DOHH2 (cell line): Measurements from ENCODE around the gene CUL3.

Source experiments
- H3F3A ChIP-seq: fragments of 200-600 bp; sonication (generic), shearing (Covaris generic); 2 replicates; pipeline ENCODE4 v1.6.0; 2016; ENCODE audit warnings: antibody characterized with exemption, mild to moderate bottlenecking; ENCODE audit not compliant: control insufficient read depth, insufficient read depth
- H3K27ac ChIP-seq: fragments of 200-600 bp; sonication (generic); 2 replicates; pipeline ENCODE4 v1.5.1; 2014; ENCODE audit warnings: low read depth, mild to moderate bottlenecking, low read length, moderate library complexity
- H3K27me3 ChIP-seq: fragments of 200-600 bp; sonication (generic); 2 replicates; pipeline ENCODE4 v1.6.1; 2014; ENCODE audit warnings: mild to moderate bottlenecking, low read length, mixed read lengths; ENCODE audit not compliant: control insufficient read depth
- H3K36me3 ChIP-seq: fragments of 200-600 bp; sonication (generic); 2 replicates; pipeline ENCODE4 v1.6.1; 2014; ENCODE audit warnings: mild to moderate bottlenecking, low read length, moderate library complexity, mixed read lengths; ENCODE audit not compliant: control insufficient read depth
- H3K4me1 ChIP-seq: fragments of 200-600 bp; sonication (generic); 2 replicates; pipeline ENCODE4 v1.6.1; 2014; ENCODE audit warnings: mild to moderate bottlenecking, low read length, mixed read lengths; ENCODE audit not compliant: control insufficient read depth
- H3K4me2 ChIP-seq: fragments of 200-600 bp; sonication (generic); 2 replicates; pipeline ENCODE4 v1.6.0; 2014; ENCODE audit warnings: mild to moderate bottlenecking, low read length, moderate library complexity
- H3K4me3 ChIP-seq: fragments of 200-600 bp; sonication (generic); 2 replicates; pipeline ENCODE4 v1.5.1; 2014; ENCODE audit warnings: mild to moderate bottlenecking, low read length, mixed read lengths
- H3K79me2 ChIP-seq: fragments of 200-600 bp; sonication (generic); 2 replicates; pipeline ENCODE4 v1.6.1; 2014; ENCODE audit warnings: mild to moderate bottlenecking, low read length, mixed read lengths; ENCODE audit not compliant: control insufficient read depth
- H3K9me2 ChIP-seq: fragments of 200-600 bp; sonication (generic); replicated peaks from 2 replicates; pipeline ENCODE4 v1.6.1; 2014; ENCODE audit warnings: mild to moderate bottlenecking, low read length, mixed read lengths; ENCODE audit not compliant: control insufficient read depth
- H3K9me3 ChIP-seq: fragments of 200-600 bp; sonication (generic); 2 replicates; pipeline ENCODE4 v1.6.1; 2014; ENCODE audit warnings: antibody characterized with exemption, low read length, mixed read lengths; ENCODE audit not compliant: control insufficient read depth, insufficient read depth
- H4K20me1 ChIP-seq: fragments of 200-600 bp; sonication (generic); 2 replicates; pipeline ENCODE4 v1.6.0; 2014; ENCODE audit warnings: low read depth, mild to moderate bottlenecking, antibody characterized with exemption, low read length, moderate library complexity; ENCODE audit not compliant: control insufficient read depth, insufficient read depth
- EZH2phosphoT487 ChIP-seq: fragments of 200-600 bp; sonication (generic); IDR thresholded peaks from 2 replicates; pipeline ENCODE4 v1.6.1; 2017; ENCODE audit warnings: borderline replicate concordance, mild to moderate bottlenecking, antibody characterized with exemption, low read length, moderate library complexity, mixed read lengths
- TF ChIP-seq, protein P1 (sequence below): fragments of 200-600 bp; sonication (generic); IDR thresholded peaks from one replicate; pipeline ENCODE4 v1.5.1; 2014; ENCODE audit warnings: antibody characterized with exemption, mild to moderate bottlenecking, low read depth, low read length; ENCODE audit not compliant: poor library complexity, severe bottlenecking

Gene CUL3

DNA sequence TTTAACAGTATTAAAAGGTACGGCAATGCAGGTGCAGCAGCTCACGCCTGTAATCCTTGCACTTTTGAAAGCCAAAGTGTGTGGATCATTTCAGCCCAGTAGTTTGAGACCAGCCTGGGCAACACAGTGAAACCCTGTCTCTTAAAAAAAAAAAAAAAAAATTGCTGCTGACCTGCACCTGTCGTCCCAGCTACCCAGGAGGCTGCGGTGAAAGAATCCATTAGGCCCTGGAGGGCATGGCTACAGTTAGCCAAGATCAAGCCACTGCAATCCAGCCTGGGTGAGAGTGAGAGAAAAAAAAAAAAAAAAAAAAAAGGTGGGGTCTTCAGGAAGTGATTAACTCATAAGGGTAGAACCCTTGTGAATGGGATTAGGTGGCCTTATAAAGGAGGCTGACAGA lies 12.8 kb downstream of the CUL3 start:
- TF ChIP-seq, protein P1, sequence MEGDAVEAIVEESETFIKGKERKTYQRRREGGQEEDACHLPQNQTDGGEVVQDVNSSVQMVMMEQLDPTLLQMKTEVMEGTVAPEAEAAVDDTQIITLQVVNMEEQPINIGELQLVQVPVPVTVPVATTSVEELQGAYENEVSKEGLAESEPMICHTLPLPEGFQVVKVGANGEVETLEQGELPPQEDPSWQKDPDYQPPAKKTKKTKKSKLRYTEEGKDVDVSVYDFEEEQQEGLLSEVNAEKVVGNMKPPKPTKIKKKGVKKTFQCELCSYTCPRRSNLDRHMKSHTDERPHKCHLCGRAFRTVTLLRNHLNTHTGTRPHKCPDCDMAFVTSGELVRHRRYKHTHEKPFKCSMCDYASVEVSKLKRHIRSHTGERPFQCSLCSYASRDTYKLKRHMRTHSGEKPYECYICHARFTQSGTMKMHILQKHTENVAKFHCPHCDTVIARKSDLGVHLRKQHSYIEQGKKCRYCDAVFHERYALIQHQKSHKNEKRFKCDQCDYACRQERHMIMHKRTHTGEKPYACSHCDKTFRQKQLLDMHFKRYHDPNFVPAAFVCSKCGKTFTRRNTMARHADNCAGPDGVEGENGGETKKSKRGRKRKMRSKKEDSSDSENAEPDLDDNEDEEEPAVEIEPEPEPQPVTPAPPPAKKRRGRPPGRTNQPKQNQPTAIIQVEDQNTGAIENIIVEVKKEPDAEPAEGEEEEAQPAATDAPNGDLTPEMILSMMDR = no peak
- no peak for TF ChIP-seq EZH2phosphoT487
- Histone ChIP-seq H3F3A (no peaks in the 10 kb centered on the region; the same call in 1 of the 2 replicates), H3K36me3 (peaks cover 74% of the 10 kb centered on the region), H4K20me1 (peaks cover 42% of the 10 kb centered on the region), H3K9me2 (no peaks in the 10 kb centered on the region), H3K4me2 (no peak overlapping the region), H3K27ac (no peak overlapping the region), H3K9me3 (no peaks in the 10 kb centered on the region), H3K27me3 (no peaks in the 10 kb centered on the region), H3K79me2 (peaks cover 100% of the 10 kb centered on the region), H3K4me1 (peaks cover 63% of the 10 kb centered on the region), H3K4me3 (no peak overlapping the region)

DNA sequence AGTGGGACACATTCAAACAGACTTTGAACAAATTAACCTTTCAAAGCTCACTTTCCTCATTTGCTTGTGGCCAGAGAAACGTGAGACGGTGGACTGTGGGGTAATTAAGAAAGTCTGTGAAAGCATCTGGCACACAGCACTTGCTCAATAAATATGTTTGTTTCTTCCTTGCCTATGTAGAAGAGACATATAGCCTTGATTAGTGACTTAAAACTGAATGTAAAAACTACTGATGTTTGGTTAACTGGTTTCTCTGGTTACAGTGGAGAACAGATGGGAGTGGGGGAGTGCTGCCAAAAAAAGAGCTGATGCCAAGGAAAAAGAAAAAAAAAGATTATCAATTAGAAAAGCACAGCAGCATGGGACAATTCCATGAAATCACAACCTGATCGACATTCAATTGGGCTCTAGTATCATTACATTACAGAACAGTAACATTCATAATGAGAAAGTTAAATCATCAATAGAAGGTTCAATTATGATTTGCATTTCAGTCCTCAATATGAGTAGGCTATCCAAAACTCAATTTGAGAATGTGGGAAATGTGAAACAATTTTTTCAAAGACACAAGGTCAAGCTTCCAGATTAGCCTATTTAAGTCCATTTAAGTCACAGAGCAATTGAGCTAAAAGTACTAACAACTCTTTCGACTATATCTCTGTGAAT lies 14.7 kb downstream of the CUL3 start:
- H3K4me3 ChIP-seq = no peak overlapping the region
- no peaks in the 10 kb centered on the region for H3K9me2 ChIP-seq
- H3F3A ChIP-seq = no peaks in the 10 kb centered on the region
- H3K79me2 ChIP-seq = peaks cover 100% of the 10 kb centered on the region
- H3K4me2 ChIP-seq = no peak overlapping the region
- H3K4me1 ChIP-seq = peaks cover 52% of the 10 kb centered on the region
- no peaks in the 10 kb centered on the region for H3K27me3 ChIP-seq
- H3K9me3 ChIP-seq = no peaks in the 10 kb centered on the region
- TF ChIP-seq, protein P1 = no peak
- no peak for TF ChIP-seq EZH2phosphoT487
- H3K36me3 ChIP-seq = peaks cover 77% of the 10 kb centered on the region
- H3K27ac ChIP-seq = no peak overlapping the region
- H4K20me1 ChIP-seq = peaks cover 28% of the 10 kb centered on the region

DNA sequence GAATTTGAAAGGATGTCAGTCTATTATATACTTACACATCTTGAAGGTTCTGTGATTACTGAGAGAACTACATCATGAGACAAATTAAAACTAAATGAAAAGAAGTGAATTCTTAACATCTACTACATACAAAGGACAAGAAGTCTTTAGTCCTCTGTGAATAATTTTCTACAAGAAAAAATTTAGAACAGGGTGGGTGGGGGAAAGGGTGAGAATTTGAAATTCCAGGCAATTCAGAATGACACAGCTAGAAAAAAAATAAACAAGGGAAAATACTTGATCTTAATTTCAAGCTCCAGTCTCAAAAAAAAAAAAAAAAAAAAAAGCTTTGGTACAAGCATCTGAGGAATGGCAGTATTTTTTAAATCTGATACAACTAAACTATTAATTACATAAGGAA lies 15.5 kb downstream of the CUL3 start:
- no peak for TF ChIP-seq EZH2phosphoT487
- TF ChIP-seq, protein P1 = no peak
- H3F3A ChIP-seq = no peaks in the 10 kb centered on the region
- H3K27ac ChIP-seq = no peak overlapping the region
- H4K20me1 ChIP-seq = peaks cover 25% of the 10 kb centered on the region
- H3K9me3 ChIP-seq = no peaks in the 10 kb centered on the region
- H3K9me2 ChIP-seq = no peaks in the 10 kb centered on the region
- peaks cover 75% of the 10 kb centered on the region for H3K36me3 ChIP-seq
- no peak overlapping the region for H3K4me3 ChIP-seq
- peaks cover 51% of the 10 kb centered on the region for H3K4me1 ChIP-seq
- no peaks in the 10 kb centered on the region for H3K27me3 ChIP-seq
- peaks cover 100% of the 10 kb centered on the region for H3K79me2 ChIP-seq
- no peak overlapping the region for H3K4me2 ChIP-seq
